Esophagus muscularis mucosa (tissue), 4 donors: ENCODE measurements around the gene C3orf70. TPM values are rescaled to one million over a fixed set of nuclear protein-coding genes. Genes with fewer than 3 reads are reported as not detected.

ENCODE experiments used
- DNase-seq: peaks from one replicate; pipeline ENCODE4 v3.0.0-alpha.2; 2017; ENCODE audit errors: extremely low spot score
- H3K27ac ChIP-seq, 4 donors: fragments of 200-600 bp; sonication (generic); replicated peaks in 1 of 4; 1 replicate in 3 of 4; 2 replicates in 1 of 4; pipeline ENCODE4 v1.5.1; 2016 to 2019; ENCODE audit warnings: mild to moderate bottlenecking in 1 of 4
- H3K27me3 ChIP-seq, 4 donors: fragments of 200-600 bp; sonication (generic); one replicate each; pipeline versions ENCODE4 v1.5.1 to v1.6.0; 2016 to 2019
- H3K36me3 ChIP-seq, 4 donors: fragments of 200-600 bp; sonication (generic); one replicate each; pipeline ENCODE4 v1.5.1; 2016 to 2019
- H3K4me1 ChIP-seq, 4 donors: fragments of 200-600 bp; sonication (generic); one replicate each; pipeline ENCODE4 v1.5.1; 2016 to 2019
- H3K4me3 ChIP-seq, 4 donors: fragments of 200-600 bp; sonication (generic); 1 replicate in 2 of 4; 2 replicates in 2 of 4; pipeline ENCODE4 v1.5.1; 2016 to 2019; ENCODE audit warnings: mild to moderate bottlenecking in 4 of 4, moderate library complexity in 1 of 4
- H3K9me3 ChIP-seq, 4 donors: fragments of 200-600 bp; sonication (generic); 1 replicate in 3 of 4; 2 replicates in 1 of 4; pipeline ENCODE4 v1.5.1; 2016 to 2019
- CTCF ChIP-seq, 3 experiments: fragments of 200-600 bp in 2 of 3; fragments of 450-650 bp in 1 of 3; sonication (generic) in 2 of 3; IDR thresholded peaks; one replicate each; pipeline ENCODE4 v1.5.1; 2017 to 2019; ENCODE audit warnings: antibody characterized with exemption in 3 of 3, mild to moderate bottlenecking in 2 of 3, moderate library complexity in 1 of 3
- EP300 ChIP-seq: sonication (generic); formaldehyde crosslinking; IDR thresholded peaks from one replicate; pipeline ENCODE4 v1.6.1; 2017; ENCODE audit warnings: antibody characterized with exemption
- POLR2A ChIP-seq: fragments of 450-650 bp; IDR thresholded peaks from one replicate; pipeline ENCODE4 v1.6.1; 2017; ENCODE audit warnings: antibody characterized with exemption, moderate library complexity, mild to moderate bottlenecking, low read depth
- POLR2AphosphoS5 ChIP-seq, 2 donors: sonication (generic); formaldehyde crosslinking; IDR thresholded peaks; one replicate each; pipeline ENCODE4 v1.6.1; 2017; ENCODE audit warnings: antibody characterized with exemption in 2 of 2
- WGBS: methylation state at CpG from one replicate; pipeline ENCODE4 v1.1.5; 2018; 5-methylcytosine and 5-hydroxymethylcytosine counted together
- intact Hi-C: fragments of 100-400 bp; cut with DNase I; formaldehyde crosslinking; loops from one replicate; pipeline ENCODE4 v1.15.1; 2023
- total RNA-seq, 4 donors: library from RNA; depleted of rRNA; stranded (reverse); fragments of >200 nt; gene quantifications; one replicate each; pipeline versions ENCODE4 v1.1.0 to v1.2.1, GENCODE V29; 2016

The C3orf70 gene
- total RNA-seq, 4 donors from 2014 or later = 33.1 to 54.0 (median 38.9) TPM

GRCh38 chr3:185175370-185175987 is 22.6 kb upstream of the C3orf70 start:
- 59% methylated on average over 10 of the region's 15 CpGs for WGBS
- no peaks in the 10 kb centered on the region for H3K36me3 ChIP-seq
- intact Hi-C loops = loop anchor here (5.0 kb wide), 1 partner anchor 298 kb away; no protein-coding TSS in a partner anchor
- H3K9me3 ChIP-seq = no peaks in the 10 kb centered on the region
- no peak for TF ChIP-seq EP300
- no peak for TF ChIP-seq CTCF (IDR thresholded peaks at IDR 0.05)
- TF ChIP-seq POLR2AphosphoS5 (IDR thresholded peaks at IDR 0.05) = peak in 1 of 2 donors; percentile 36
- TF ChIP-seq POLR2A = no peak
- H3K4me3 ChIP-seq = peak overlapping the region in 2 of 4 donors; percentile 11 to 20
- peak overlapping the region; percentile 1 to 50 (median 23) for H3K27ac ChIP-seq
- no peaks in the 10 kb centered on the region for H3K27me3 ChIP-seq
- no peak for DNase-seq
- H3K4me1 ChIP-seq = peaks cover 0 to 6% (median 1%) of the 10 kb centered on the region in 4 donors

DNA sequence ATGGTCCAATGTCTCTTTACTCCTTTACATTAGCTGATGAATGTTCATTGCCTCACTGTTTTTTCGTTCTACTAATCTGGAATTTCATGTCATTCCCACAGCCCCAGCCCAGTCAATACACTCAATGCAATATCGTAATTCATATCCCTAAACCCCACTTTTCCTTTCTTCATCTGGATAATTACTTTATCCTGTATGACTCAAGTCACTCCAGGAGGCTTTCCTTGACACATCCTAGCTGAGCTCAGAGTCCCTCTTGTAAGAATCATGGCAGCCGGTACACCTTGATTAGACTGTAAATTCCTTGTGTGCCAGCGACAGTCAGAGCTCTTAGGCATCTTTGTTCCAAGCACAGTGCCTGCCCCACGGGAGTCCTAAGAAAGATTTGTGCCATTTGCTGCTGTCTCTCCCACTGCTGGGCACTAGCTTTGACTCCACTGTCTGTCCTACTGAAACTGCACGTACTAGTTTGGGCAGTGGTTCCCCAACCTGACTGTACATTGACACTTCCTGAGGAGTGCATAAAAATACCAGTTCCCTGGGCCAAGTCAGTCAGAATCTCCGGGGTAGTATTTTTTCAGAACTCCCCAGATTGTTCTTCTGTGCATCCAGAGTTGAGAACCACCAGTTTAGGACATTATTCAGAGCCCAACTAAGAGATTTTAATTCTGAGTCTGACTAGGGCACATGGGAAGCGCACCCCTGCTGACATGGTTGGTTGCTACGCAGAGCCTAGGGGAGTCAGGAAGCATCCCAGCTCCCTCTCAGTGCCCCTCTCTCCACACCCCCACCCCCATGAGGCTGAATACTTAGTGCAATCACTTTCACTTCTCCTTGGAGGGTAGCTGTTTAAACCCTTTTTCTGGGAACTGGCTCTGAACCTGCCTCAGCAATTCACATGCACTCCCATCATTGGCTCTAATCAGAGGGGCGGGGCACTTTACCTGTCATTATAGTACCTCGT is 19.5 kb upstream of the C3orf70 start:
- Histone ChIP-seq H3K27me3 (no peaks in the 10 kb centered on the region), H3K27ac (no peak overlapping the region), H3K4me3 (no peak overlapping the region), H3K36me3 (no peaks in the 10 kb centered on the region), H3K4me1 (peaks cover 0 to 6% (median 1%) of the 10 kb centered on the region in 4 donors), H3K9me3 (no peaks in the 10 kb centered on the region)
- no peak for TF ChIP-seq EP300
- 78% methylated on average over 11 of the region's 11 CpGs for WGBS
- intact Hi-C loops = no loop called here
- DNase-seq = no peak

DNA sequence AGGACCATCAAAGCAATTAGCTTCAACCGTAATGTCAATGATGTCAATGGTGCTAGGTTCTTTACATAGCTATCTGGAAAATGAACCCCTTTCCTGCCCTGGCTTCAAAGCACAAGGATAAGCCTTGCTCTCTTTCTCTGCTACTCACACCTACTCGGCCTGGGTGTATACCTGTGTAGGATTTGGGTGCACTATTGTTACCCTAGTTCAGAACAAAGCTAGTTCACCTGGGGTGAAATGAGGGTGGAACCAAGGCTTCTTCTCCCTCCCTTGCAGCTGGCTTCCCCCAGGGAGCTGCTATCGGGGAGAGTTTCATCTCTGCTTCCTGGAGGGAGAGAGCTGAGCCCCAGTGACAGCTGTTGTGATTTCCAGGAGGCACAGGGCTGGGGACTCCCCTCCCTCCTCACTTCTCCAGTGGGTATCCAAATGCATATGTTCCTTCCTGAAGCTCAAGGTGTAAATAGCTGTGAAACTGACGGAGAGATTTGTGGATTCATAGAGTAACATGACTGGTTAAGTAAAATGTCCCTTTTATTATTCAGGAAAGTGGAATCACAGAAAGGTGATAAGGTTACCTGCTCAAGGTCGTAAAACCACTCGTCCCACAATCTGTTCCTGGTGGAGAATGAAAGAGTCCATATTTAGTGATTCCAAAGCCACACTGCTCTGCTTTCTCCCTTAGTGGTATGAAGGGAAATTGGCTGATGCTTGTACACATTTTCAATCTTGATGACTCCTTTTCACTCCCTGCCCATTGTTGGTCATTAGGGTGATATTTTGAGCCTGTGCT is 11.8 kb upstream of the C3orf70 start:
- no peaks in the 10 kb centered on the region for H3K27me3 ChIP-seq
- TF ChIP-seq POLR2AphosphoS5 (IDR thresholded peaks at IDR 0.05) = no peak
- TF ChIP-seq CTCF (IDR thresholded peaks at IDR 0.05) = no peak
- TF ChIP-seq EP300 = no peak
- no peak for TF ChIP-seq POLR2A
- intact Hi-C loops = no loop called here
- H3K27ac ChIP-seq = no peak overlapping the region
- no peak overlapping the region for H3K4me3 ChIP-seq
- 90% methylated on average over 6 of the region's 6 CpGs for WGBS
- no peaks in the 10 kb centered on the region for H3K9me3 ChIP-seq
- no peaks in the 10 kb centered on the region for H3K4me1 ChIP-seq
- no peak for DNase-seq
- no peaks in the 10 kb centered on the region for H3K36me3 ChIP-seq

DNA sequence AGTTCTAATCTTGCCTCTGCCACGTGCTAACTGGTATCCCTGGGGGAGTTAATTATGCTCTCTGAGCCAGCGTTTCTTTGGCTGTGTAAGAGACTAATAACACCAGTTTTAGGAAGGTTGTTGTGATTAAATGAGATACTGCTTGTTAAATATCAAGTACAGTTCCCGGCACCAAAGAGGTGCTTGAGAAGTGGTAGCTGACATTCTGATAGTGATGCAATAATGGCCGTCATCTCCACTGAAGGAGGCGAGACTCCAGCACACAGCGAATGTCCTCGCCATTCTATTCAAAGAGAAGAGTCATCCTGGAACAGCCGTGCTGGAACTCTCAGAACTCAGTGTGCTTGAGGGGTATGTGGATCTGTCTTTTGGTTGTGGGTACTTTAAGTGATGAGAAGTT is 9.8 kb upstream of the C3orf70 start:
- H3K27me3 ChIP-seq = no peaks in the 10 kb centered on the region
- intact Hi-C loops = no loop called here
- no peak overlapping the region for H3K4me3 ChIP-seq
- TF ChIP-seq POLR2A = no peak
- no peak for TF ChIP-seq EP300
- no peak for TF ChIP-seq CTCF (IDR thresholded peaks at IDR 0.05)
- no peak for TF ChIP-seq POLR2AphosphoS5 (IDR thresholded peaks at IDR 0.05)
- H3K36me3 ChIP-seq = no peaks in the 10 kb centered on the region
- no peaks in the 10 kb centered on the region for H3K4me1 ChIP-seq
- WGBS = 87% methylated on average over 8 of the region's 8 CpGs
- no peak for DNase-seq
- H3K9me3 ChIP-seq = no peaks in the 10 kb centered on the region
- H3K27ac ChIP-seq = no peak overlapping the region

DNA sequence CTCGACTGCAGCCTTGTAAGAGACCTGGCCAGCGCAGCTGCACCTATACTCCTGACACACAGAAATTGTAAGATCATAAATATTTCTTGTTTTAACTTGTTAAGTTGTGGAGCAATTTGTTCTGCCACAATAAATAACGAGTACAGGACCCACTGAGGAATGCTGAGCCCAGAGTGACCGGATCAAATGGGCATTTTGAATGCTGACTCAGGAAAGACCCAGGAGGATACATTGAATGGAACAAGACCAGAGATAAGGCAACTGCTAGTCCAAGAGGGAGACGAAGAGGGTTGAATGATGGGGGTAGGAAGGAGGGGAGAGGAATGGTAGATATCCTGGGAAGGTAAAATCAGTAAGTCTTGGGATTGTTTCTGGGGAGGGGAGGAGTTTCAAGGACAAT is 8.9 kb upstream of the C3orf70 start:
- WGBS = 85% methylated on average over 5 of the region's 5 CpGs
- no peak overlapping the region for H3K4me3 ChIP-seq
- no peaks in the 10 kb centered on the region for H3K36me3 ChIP-seq
- H3K4me1 ChIP-seq = no peaks in the 10 kb centered on the region
- H3K9me3 ChIP-seq = no peaks in the 10 kb centered on the region
- no peaks in the 10 kb centered on the region for H3K27me3 ChIP-seq
- intact Hi-C loops = no loop called here
- TF ChIP-seq EP300 (no peak), CTCF (IDR thresholded peaks at IDR 0.05) (no peak), POLR2A (no peak), POLR2AphosphoS5 (IDR thresholded peaks at IDR 0.05) (no peak)
- DNase-seq = no peak
- H3K27ac ChIP-seq = no peak overlapping the region
